Adrenal gland (tissue), 5 donors: ENCODE results near the gene LZTS2.

Experiments used
- CTCF ChIP-seq, 6 experiments: fragments of 450-650 bp in 4 of 6; fragments of 200-600 bp in 2 of 6; sonication (generic) in 1 of 6; IDR thresholded peaks; 1 replicate in 5 of 6; 2 replicates in 1 of 6; pipeline versions ENCODE4 v1.5.1 to v1.8.0; 2016 to 2021; ENCODE audit warnings: antibody characterized with exemption in 6 of 6, mild to moderate bottlenecking in 2 of 6, moderate library complexity in 1 of 6
- POLR2A ChIP-seq, 2 donors: fragments of 450-650 bp; IDR thresholded peaks; one replicate each; pipeline ENCODE4 v1.6.1; 2017; ENCODE audit warnings: antibody characterized with exemption in 2 of 2, mild to moderate bottlenecking in 2 of 2, moderate library complexity in 1 of 2
- donor health status: DM: no; HTN: no; CAD: no.

GRCh38 chr10:101007915-101008822 lies 8.6 kb downstream of the LZTS2 start:
- no peak for TF ChIP-seq CTCF (IDR thresholded peaks at IDR 0.05)
- TF ChIP-seq POLR2A (IDR thresholded peaks at IDR 0.05) = no peak
